Ureter (tissue), 1 donor: ENCODE data around the gene CCRL2. TPM values are rescaled to one million over a fixed set of nuclear protein-coding genes. Genes with fewer than 3 reads are reported as not detected.
"Not testable (repeated sequence)": the region's sequence is repeated elsewhere in the genome, so short reads cannot be mapped to it uniquely, and the experiment has no call there.

Experiments
- DNase-seq: peaks from one replicate; pipeline ENCODE4 v3.0.0-alpha.2; 2020; ENCODE audit warnings: low spot score
- total RNA-seq: library from RNA; stranded (reverse); gene quantifications from one replicate; pipeline ENCODE4 v1.2.4, GENCODE V29; 2023
- donor health status: DM: yes; HTN: yes; CAD: no.

The CCRL2 gene
- total RNA-seq, 1 donor from 2014 or later: 6.3 TPM

GRCh38 chr3:46380471-46381221 lies 26.4 kb upstream of the CCRL2 start:
- no peak for DNase-seq

GRCh38 chr3:46381625-46382024 lies 25.4 kb upstream of the CCRL2 start:
- no peak for DNase-seq

GRCh38 chr3:46383211-46383950 lies 23.7 kb upstream of the CCRL2 start:
- DNase-seq: no peak

- no peak for DNase-seq
Observed at GRCh38 chr3:46383951-46384330, 23.1 kb upstream of the CCRL2 start.

- peak; percentile 61 for DNase-seq
Observed at GRCh38 chr3:46386205-46386604, 20.9 kb upstream of the CCRL2 start.

GRCh38 chr3:46388847-46389246 lies 18.2 kb upstream of the CCRL2 start:
- DNase-seq: not testable (repeated sequence)

DNA sequence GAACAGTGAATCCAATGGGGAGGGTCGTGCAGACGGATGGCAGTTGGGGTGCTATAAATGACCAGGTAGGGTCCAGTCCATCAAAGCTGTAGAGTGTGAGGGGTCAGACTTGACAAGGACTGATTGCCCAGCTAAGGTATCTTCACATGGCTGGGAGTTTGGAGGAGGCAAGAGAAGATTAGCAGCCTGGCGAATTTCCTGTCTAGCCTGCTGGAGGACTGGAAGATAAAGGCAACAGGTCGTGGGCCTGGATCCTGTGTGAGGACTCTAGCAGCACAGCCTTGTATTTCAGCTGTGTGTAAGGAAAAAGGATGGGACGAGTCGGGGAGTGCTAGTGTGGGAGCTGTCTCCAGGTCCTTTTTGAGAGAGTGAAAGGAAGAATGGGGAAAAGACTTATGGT lies 17.8 kb upstream of the CCRL2 start:
- peak; percentile 24 for DNase-seq

DNA sequence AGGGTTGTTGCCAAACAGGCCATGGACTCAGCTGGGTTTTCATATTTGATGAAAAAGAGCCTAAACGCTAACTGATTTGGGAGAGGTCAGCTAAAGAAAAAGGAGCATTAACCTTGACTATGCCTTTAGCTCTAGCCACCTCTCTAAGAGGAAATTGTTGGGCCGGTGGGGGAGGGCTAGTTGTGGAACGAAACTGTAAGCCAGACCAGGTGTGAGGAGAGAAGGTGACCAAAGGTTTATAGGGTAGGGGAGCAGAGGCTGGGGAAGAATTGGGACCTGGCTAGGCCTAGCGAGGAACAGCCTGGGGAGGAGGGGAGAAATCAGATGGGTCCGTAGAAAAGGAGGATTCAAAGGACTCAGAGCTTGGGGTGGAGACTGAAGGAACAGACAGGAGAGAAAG lies 15.5 kb upstream of the CCRL2 start:
- DNase-seq: not testable (repeated sequence)

- no peak for DNase-seq
Observed at GRCh38 chr3:46393011-46393410, 14.0 kb upstream of the CCRL2 start.

DNA sequence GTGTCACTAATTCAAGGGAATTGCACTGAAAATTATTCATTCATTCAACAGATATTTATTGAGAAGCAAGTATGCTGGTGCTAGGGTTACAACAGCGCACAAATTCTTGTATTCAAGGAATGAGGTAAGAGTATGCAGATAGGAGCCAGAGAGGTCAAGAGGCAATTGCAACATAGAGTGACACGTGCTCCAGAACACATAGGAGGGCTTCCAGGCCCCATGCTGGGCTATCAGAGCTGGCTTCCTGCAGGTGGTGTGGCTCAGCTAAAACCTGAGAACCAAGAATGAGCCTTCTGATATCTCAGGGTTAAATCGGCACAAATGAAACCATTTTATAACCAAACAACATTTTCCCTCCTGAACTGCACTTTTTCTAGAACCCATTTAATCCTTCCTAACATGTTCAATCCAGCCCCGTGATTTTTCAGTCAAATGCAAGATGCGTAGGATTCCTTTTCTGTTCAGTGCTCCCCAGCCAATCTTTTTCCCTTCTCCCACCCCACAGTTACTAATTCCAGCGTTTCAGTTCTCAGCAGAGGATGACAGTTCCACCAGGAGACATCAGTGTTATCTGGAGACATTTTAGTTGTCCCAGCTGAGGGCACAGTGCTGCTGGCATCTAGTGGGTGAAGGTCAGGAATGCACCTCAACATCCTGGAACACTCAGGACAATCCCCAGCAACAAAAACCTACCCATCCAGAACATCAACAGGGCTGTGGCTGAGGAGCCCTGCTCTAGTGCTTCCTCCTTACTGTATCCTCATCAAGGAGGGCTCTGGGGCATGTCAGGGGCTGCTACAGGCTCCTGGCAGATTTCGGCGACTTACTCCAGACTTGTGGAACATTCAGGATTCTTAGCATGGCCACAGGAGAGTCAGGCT lies 13.3 kb upstream of the CCRL2 start:
- DNase-seq: no peak

DNA sequence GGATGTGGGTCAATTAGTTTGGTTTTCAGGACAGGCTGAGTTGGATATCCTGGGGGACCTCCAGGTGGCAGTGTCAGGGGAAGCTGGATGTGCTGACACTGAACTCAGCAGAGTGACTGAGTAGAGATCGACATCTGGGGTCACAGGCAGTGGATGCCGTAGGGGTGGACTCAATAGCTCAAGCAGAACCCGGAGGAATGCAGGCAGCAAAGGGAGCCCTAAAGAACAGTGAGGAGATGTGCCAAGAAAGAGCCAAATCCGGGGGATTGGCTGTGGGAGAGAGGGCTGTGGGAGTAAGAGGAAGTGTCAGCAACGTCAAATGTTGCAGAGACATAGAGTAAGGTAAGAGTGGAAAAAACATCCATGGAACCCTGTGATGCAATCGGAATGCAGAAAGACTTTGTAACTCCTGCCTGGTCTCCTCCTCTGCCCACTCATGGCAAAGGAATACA lies 11.8 kb upstream of the CCRL2 start:
- DNase-seq: no peak

- DNase-seq: no peak
Observed at GRCh38 chr3:46395766-46396530, 11.1 kb upstream of the CCRL2 start.

DNA sequence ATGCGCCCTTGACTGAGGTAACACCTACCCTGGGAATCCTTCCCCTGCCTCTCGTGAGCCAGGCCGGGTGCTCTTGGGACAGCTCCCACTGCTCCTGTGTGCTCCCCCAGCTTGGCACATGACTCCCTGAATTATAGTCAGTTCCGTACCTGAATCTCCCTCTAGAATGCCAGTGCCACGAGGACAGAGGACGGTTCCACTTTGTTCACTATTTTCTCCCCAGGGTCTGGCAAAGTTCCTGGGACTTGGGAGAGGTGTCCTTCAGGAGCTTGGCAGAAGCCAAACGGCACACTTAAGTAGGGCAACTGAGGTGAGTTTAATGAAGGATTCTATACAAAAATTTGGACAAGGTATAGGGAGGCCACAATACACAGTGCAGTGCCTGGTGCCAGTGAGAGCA lies 9.9 kb upstream of the CCRL2 start:
- DNase-seq: no peak

GRCh38 chr3:46398186-46398955 lies 8.7 kb upstream of the CCRL2 start:
- DNase-seq: no peak

DNA sequence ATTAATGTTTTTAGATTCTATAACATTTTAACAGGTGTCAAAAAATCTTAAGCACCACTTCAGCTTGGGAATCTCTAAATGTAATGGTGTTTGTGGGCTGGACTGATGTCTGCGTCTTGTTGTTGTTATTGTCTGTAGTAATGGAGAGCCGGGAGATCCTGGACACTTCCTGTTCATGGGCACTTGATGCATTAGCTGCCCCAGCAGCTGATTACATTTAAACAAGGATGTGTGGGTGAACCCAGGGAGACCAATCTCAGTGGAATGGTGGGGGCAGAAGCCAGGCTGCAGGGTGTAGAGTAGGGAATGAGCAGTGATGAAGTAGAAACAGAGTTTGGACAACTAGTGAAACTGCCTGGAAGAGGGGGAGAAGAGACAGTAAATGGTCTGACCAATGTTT lies 8.0 kb upstream of the CCRL2 start:
- DNase-seq: no peak

- DNase-seq: no peak
Observed at GRCh38 chr3:46399557-46399956, 7.5 kb upstream of the CCRL2 start.

DNA sequence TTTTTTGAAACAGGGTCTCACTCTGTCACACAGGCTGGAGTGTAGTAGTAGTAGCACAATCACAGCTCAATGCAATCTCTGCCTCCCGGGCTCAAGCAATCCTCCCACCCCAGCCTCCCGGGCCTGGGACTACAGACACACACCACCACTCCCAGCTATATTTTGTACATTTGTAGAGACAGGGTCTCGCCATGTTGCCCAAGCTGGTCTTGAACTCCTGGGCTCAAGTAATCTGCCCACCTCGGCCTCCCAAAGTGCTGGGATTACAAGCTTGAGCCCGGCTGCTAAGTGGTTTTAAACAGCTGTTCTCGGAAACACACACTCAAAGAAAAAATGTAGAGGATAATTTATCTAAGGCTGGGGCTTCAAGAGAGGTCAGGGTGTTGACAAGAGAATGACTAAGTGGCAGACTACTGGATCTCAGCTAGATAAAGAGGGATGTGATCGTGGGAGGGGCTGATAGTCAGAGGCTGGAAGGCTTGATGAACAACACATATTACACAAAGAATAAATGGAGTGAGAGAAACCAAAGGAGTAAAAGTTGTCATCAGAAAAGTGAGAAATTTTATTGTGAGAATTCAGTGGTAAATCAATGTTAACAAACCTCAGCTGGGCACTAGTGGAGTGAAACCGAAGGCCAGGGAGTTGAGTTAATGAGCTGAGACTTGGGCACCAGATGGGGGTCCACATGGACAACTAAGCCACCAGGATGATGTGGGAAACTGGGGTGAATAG lies 6.9 kb upstream of the CCRL2 start:
- DNase-seq: no peak

GRCh38 chr3:46400846-46401245 lies 6.2 kb upstream of the CCRL2 start:
- DNase-seq: no peak

DNA sequence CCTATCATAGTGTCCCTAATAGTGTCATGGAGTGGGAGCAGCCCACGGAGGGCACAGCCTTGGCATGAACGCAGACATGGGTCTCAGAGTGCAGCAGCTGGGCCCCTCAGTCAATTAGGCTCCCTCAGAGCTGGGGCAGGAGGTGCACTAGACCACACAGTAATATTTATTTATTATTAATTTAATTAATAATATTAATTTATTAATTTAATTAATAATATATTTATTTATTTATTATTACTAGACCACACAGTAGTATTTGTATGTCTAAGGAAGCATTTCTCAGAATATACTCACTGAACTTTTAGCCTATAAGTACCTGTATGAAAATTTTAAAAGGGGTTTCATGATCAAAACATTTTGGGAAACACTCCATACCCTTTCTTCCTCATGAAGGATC lies 5.5 kb upstream of the CCRL2 start:
- no peak for DNase-seq

DNA sequence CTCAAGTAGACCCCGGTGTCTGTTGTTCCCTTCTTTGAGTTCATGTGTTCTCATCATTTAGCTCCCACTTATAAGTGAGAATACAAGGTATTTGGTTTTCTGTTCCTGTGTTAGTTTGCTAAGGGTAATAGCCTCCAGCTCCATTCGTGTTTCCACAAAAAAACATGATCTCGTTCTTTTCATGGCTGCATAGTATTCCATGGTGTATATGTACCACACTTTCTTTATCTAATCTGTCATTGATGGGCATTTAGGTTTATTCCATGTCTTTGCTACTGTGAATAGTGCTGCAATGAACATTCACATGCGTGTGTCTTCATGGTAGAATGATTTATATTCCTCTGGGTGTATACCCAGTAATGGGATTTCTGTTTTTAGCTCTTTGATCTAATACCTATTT lies 4.2 kb upstream of the CCRL2 start:
- not testable (repeated sequence) for DNase-seq
